ENCODE data around the gene DDX39B.

DDX39B gene

GRCh38 chr6:31576897-31577578, 35.2 kb upstream of the DDX39B start:
- no peak for TF ChIP-seq USF1 (IDR thresholded peaks at IDR 0.05)
- no peak for TF ChIP-seq RAD21 (IDR thresholded peaks at IDR 0.05; ENCODE audit: low read depth)
- no peak for TF ChIP-seq TEAD4 (IDR thresholded peaks at IDR 0.05)
- no peak for TF ChIP-seq EGR1 (IDR thresholded peaks at IDR 0.05)
- TF ChIP-seq NFIC (IDR thresholded peaks at IDR 0.05): no peak
- TF ChIP-seq CEBPB (IDR thresholded peaks at IDR 0.05): no peak
- TF ChIP-seq ZBTB7A (IDR thresholded peaks at IDR 0.05; ENCODE audit: low read depth): no peak
- no peak for TF ChIP-seq CREB1 (IDR thresholded peaks at IDR 0.05; ENCODE audit: low read depth)
- TF ChIP-seq REST (IDR thresholded peaks at IDR 0.05; ENCODE audit: low read depth): no peak
- TF ChIP-seq, protein P1, sequence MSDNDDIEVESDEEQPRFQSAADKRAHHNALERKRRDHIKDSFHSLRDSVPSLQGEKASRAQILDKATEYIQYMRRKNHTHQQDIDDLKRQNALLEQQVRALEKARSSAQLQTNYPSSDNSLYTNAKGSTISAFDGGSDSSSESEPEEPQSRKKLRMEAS (IDR thresholded peaks at IDR 0.05): no peak
- TF ChIP-seq TCF12 (IDR thresholded peaks at IDR 0.05; ENCODE audit: low read depth): no peak
- no peak for TF ChIP-seq TAF1 (IDR thresholded peaks at IDR 0.05; ENCODE audit: low read depth)
- TF ChIP-seq FOXM1 (IDR thresholded peaks at IDR 0.05; ENCODE audit: borderline replicate concordance, low read depth): no peak
- no peak for TF ChIP-seq YY1 (IDR thresholded peaks at IDR 0.05; ENCODE audit: low read depth)
- no peak for TF ChIP-seq EP300 (IDR thresholded peaks at IDR 0.05; ENCODE audit: borderline replicate concordance)

DNA sequence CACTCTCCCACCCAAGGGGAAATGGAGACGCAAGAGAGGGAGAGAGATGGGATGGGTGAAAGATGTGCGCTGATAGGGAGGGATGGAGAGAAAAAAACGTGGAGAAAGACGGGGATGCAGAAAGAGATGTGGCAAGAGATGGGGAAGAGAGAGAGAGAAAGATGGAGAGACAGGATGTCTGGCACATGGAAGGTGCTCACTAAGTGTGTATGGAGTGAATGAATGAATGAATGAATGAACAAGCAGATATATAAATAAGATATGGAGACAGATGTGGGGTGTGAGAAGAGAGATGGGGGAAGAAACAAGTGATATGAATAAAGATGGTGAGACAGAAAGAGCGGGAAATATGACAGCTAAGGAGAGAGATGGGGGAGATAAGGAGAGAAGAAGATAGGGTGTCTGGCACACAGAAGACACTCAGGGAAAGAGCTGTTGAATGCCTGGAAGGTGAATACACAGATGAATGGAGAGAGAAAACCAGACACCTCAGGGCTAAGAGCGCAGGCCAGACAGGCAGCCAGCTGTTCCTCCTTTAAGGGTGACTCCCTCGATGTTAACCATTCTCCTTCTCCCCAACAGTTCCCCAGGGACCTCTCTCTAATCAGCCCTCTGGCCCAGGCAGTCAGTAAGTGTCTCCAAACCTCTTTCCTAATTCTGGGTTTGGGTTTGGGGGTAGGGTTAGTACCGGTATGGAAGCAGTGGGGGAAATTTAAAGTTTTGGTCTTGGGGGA, 34.3 kb upstream of the DDX39B start:
- TF ChIP-seq CEBPB (IDR thresholded peaks at IDR 0.05): no peak
- no peak for TF ChIP-seq FOXM1 (IDR thresholded peaks at IDR 0.05; ENCODE audit: borderline replicate concordance, low read depth)
- TF ChIP-seq RAD21 (IDR thresholded peaks at IDR 0.05; ENCODE audit: low read depth): no peak
- no peak for TF ChIP-seq YY1 (IDR thresholded peaks at IDR 0.05; ENCODE audit: low read depth)
- TF ChIP-seq ZBTB7A (IDR thresholded peaks at IDR 0.05; ENCODE audit: low read depth): no peak
- TF ChIP-seq, protein P1 (IDR thresholded peaks at IDR 0.05): no peak
- TF ChIP-seq EGR1 (IDR thresholded peaks at IDR 0.05): no peak
- TF ChIP-seq USF1 (IDR thresholded peaks at IDR 0.05): no peak
- TF ChIP-seq TEAD4 (IDR thresholded peaks at IDR 0.05): no peak
- TF ChIP-seq REST (IDR thresholded peaks at IDR 0.05; ENCODE audit: low read depth): no peak
- TF ChIP-seq TAF1 (IDR thresholded peaks at IDR 0.05; ENCODE audit: low read depth): no peak
- TF ChIP-seq CREB1 (IDR thresholded peaks at IDR 0.05; ENCODE audit: low read depth): no peak
- no peak for TF ChIP-seq TCF12 (IDR thresholded peaks at IDR 0.05; ENCODE audit: low read depth)
- TF ChIP-seq NFIC (IDR thresholded peaks at IDR 0.05): no peak
- TF ChIP-seq EP300 (IDR thresholded peaks at IDR 0.05; ENCODE audit: borderline replicate concordance): no peak

- TF ChIP-seq, protein P1 (IDR thresholded peaks at IDR 0.05): no peak
- no peak for TF ChIP-seq USF1 (IDR thresholded peaks at IDR 0.05)
- no peak for TF ChIP-seq TCF12 (IDR thresholded peaks at IDR 0.05; ENCODE audit: low read depth)
- no peak for TF ChIP-seq EGR1 (IDR thresholded peaks at IDR 0.05)
- no peak for TF ChIP-seq TAF1 (IDR thresholded peaks at IDR 0.05; ENCODE audit: low read depth)
- no peak for TF ChIP-seq EP300 (IDR thresholded peaks at IDR 0.05; ENCODE audit: borderline replicate concordance)
- no peak for TF ChIP-seq YY1 (IDR thresholded peaks at IDR 0.05; ENCODE audit: low read depth)
- no peak for TF ChIP-seq TEAD4 (IDR thresholded peaks at IDR 0.05)
- TF ChIP-seq REST (IDR thresholded peaks at IDR 0.05; ENCODE audit: low read depth): no peak
- no peak for TF ChIP-seq NFIC (IDR thresholded peaks at IDR 0.05)
- no peak for TF ChIP-seq RAD21 (IDR thresholded peaks at IDR 0.05; ENCODE audit: low read depth)
- TF ChIP-seq FOXM1 (IDR thresholded peaks at IDR 0.05; ENCODE audit: borderline replicate concordance, low read depth): no peak
- no peak for TF ChIP-seq CEBPB (IDR thresholded peaks at IDR 0.05)
- TF ChIP-seq ZBTB7A (IDR thresholded peaks at IDR 0.05; ENCODE audit: low read depth): no peak
- TF ChIP-seq CREB1 (IDR thresholded peaks at IDR 0.05; ENCODE audit: low read depth): no peak
Observed at GRCh38 chr6:31575335-31575901, 33.6 kb upstream of the DDX39B start, which contains the start of gene TNF. Gene TNF (plus strand): TSS chr6:31575565. CDS start chr6:31575742, 177 bp downstream.
